Fibroblast of lung (primary cell): Measurements from ENCODE around the gene MTG2. TPM values are rescaled to one million over a fixed set of nuclear protein-coding genes. Genes with fewer than 3 reads are reported as not detected.

Experiments
- DNase-seq, 2 donors: peaks; one replicate each; pipeline versions ENCODE4 v3.0.0 to v3.0.0-alpha.2; 2010; ENCODE audit warnings: low read depth in 2 of 2
- H2AFZ ChIP-seq: 2 replicates; pipeline ENCODE4 v1.5.1; 2012; ENCODE audit warnings: low read length, control low read depth, inconsistent platforms
- H3K27ac ChIP-seq: 2 replicates; pipeline ENCODE4 v1.5.1; 2011; ENCODE audit warnings: low read length, control low read depth; ENCODE audit not compliant: insufficient read depth
- H3K27me3 ChIP-seq: 2 replicates; pipeline ENCODE4 v1.5.1; 2011; ENCODE audit warnings: mild to moderate bottlenecking, low read length; ENCODE audit not compliant: control insufficient read depth, insufficient read depth
- H3K36me3 ChIP-seq: 2 replicates; pipeline ENCODE4 v1.5.1; 2011; ENCODE audit warnings: low read length; ENCODE audit not compliant: control insufficient read depth, insufficient read depth
- H3K4me1 ChIP-seq: 2 replicates; pipeline ENCODE4 v1.5.1; 2011; ENCODE audit warnings: low read length; ENCODE audit not compliant: control insufficient read depth, insufficient read depth; ENCODE audit errors: extremely low read depth
- H3K4me2 ChIP-seq: 2 replicates; pipeline ENCODE4 v1.5.1; 2011; ENCODE audit warnings: low read length, control low read depth; ENCODE audit not compliant: insufficient read depth; ENCODE audit errors: extremely low read depth
- H3K4me3 ChIP-seq, 4 experiments: fragments of 200-600 bp in 1 of 4; sonication (generic) in 1 of 4; replicated peaks in 1 of 4; 2 replicates each; pipeline ENCODE4 v1.5.1; 2011 to 2016; ENCODE audit warnings: low read length in 4 of 4, low read depth in 3 of 4, mild to moderate bottlenecking in 3 of 4, control low read depth in 2 of 4, inconsistent platforms in 1 of 4, mixed read lengths in 1 of 4; ENCODE audit not compliant: insufficient read depth in 1 of 4; ENCODE audit errors: control extremely low read depth in 1 of 4
- H3K79me2 ChIP-seq: 2 replicates; pipeline ENCODE4 v1.5.1; 2012; ENCODE audit warnings: mild to moderate bottlenecking, low read length, inconsistent platforms; ENCODE audit not compliant: control insufficient read depth, insufficient read depth
- H3K9ac ChIP-seq: 2 replicates; pipeline ENCODE4 v1.5.1; 2011; ENCODE audit warnings: mild to moderate bottlenecking, low read length, control low read depth; ENCODE audit not compliant: insufficient read depth
- H3K9me3 ChIP-seq: 2 replicates; pipeline ENCODE4 v1.5.1; 2012; ENCODE audit warnings: low read depth, low read length; ENCODE audit not compliant: control insufficient read depth, insufficient read depth
- H4K20me1 ChIP-seq: 2 replicates; pipeline ENCODE4 v1.5.1; 2011; ENCODE audit warnings: low read length; ENCODE audit not compliant: control insufficient read depth, insufficient read depth; ENCODE audit errors: extremely low read depth
- EZH2 ChIP-seq: IDR thresholded peaks from 2 replicates; pipeline ENCODE4 v1.5.1; 2012; ENCODE audit warnings: low read length, control low read depth, mild to moderate bottlenecking; ENCODE audit errors: missing control alignments
- polyA plus RNA-seq, 2 donors: library from polyadenylated mRNA; depleted of rRNA in 1 of 2; stranded (reverse) in 1 of 2; unstranded in 1 of 2; fragments of >200 nt; gene quantifications; 2 replicates each; pipeline ENCODE4 v1.2.1, GENCODE V29; 2011 to 2012; ENCODE audit warnings: missing spikeins in 1 of 2
- total RNA-seq: library from RNA; depleted of rRNA; stranded (reverse); fragments of >200 nt; gene quantifications from 2 replicates; pipeline ENCODE4 v1.2.1, GENCODE V29; 2014
- TF ChIP-seq, protein P1 (sequence below), 2 donors: IDR thresholded peaks in 1 of 2; conservative IDR thresholded peaks in 1 of 2; 1 replicate in 1 of 2; 2 replicates in 1 of 2; pipeline ENCODE4 v1.5.1; 2011 to 2012; ENCODE audit warnings: low read length in 2 of 2, control low read depth in 1 of 2, inconsistent platforms in 1 of 2, low read depth in 1 of 2, mild to moderate bottlenecking in 1 of 2

Gene MTG2
- total and polyA plus RNA-seq, 2 donors (not counting 1 experiment from before 2014, with no cell fraction given) = 16.5 to 17.5 TPM

DNA sequence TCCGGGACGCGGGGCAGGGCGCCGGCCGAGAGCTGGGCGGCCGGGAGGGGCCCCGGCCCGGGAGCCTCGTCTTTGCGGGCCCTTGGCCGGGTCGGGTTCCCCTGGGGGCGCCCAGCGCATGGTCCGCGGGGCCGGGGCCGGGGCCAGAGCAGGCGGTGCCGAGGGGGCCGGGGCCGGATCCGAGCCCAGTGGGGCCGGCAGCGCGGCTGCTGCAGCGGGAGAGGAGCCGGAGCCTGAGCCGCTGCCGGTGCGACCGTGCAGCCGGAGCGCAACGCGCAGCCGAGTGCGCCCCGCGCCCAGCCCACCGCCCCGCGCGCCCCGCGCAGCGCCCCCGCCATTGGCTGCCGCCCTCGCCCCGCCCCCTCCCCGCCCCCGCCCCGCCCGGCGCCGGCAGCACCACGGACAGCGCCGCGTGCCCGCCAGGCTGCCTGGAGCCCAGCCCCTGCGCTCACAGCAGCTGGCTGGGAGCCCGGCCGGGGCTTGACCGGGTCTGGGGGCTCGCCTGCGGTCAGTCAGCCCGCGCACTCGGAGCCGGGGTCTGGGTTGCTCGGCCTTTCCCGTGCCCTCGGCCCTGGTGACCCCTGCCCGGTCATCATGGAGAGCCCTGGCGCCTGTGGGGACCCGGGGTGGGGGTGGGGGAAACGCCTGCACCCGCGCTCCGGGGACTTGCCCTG lies 37.3 kb downstream of the MTG2 start, which contains the start of gene HRH3:
Gene HRH3, minus strand, starts transcription at position 287 of the 674 bp plus-strand sequence. CDS start 308 bp downstream, outside the sequence.
- Histone ChIP-seq H4K20me1 (no peaks in the 10 kb centered on the region), H2AFZ (no peak within 1 kb of the TSS), H3K4me3 (no peak within 1 kb of the TSS), H3K79me2 (no peaks in the 10 kb centered on the region), H3K9ac (no peak within 1 kb of the TSS), H3K27ac (no peak within 1 kb of the TSS), H3K27me3 (peaks cover 31% of the 10 kb centered on the region), H3K9me3 (no peaks in the 10 kb centered on the region), H3K4me2 (no peak within 1 kb of the TSS), H3K36me3 (no peaks in the 10 kb centered on the region), H3K4me1 (no peaks in the 10 kb centered on the region)
- DNase-seq = peak in 1 of 2 donors; percentile 16
- no peak for TF ChIP-seq EZH2
- TF ChIP-seq, protein P1, sequence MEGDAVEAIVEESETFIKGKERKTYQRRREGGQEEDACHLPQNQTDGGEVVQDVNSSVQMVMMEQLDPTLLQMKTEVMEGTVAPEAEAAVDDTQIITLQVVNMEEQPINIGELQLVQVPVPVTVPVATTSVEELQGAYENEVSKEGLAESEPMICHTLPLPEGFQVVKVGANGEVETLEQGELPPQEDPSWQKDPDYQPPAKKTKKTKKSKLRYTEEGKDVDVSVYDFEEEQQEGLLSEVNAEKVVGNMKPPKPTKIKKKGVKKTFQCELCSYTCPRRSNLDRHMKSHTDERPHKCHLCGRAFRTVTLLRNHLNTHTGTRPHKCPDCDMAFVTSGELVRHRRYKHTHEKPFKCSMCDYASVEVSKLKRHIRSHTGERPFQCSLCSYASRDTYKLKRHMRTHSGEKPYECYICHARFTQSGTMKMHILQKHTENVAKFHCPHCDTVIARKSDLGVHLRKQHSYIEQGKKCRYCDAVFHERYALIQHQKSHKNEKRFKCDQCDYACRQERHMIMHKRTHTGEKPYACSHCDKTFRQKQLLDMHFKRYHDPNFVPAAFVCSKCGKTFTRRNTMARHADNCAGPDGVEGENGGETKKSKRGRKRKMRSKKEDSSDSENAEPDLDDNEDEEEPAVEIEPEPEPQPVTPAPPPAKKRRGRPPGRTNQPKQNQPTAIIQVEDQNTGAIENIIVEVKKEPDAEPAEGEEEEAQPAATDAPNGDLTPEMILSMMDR (conservative IDR thresholded peaks at IDR 0.05 in 1 of 2, IDR thresholded peaks at IDR 0.05 in 1 of 2; ENCODE audit: low read depth in 1 of 2, low read length in 2 of 2) = no peak

DNA sequence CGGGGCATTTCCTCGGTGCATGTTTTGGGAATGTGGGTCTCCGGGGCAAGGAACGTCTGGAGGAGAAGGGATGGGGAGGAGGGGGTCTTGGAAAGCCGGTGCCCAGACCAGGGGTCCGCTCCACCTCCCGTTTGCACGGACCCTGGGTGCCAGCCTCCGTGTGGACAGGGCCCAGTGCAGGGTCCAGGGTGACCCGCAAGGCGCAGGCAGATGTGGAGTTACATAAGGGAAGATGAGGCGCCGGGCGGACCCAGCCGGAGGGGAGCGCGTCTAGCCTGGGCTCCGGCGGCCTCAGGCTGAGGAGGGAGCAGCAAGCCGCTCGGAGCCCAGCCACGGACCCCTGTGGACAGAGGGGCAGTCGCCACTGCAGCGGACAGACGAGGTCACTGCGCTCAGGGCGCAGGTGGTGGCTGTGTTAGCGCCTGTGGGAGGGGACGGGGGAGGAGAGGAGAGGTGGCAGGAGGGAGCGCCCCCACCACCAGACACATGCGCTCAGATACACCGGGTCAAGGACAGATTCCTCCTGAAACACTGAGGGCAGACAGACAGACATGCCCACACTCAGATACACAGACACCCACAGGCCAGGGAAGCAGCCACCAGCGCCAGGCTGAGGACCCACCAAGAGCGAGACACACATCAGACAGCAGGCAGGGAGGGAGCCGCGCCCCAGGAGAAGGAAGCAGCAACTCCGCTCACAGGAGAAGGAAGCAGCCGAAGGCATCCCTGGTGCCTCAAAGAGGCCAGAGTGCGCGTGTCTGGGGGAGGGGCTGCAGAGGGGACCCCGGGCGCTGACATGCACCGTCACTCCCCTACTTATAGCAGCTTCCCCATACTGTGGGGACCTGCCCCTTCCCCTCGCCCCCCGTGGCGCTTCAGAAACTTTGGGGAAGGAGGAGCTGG lies 38.1 kb downstream of the MTG2 start:
- Histone ChIP-seq H3K4me2 (no peak overlapping the region), H4K20me1 (no peaks in the 10 kb centered on the region), H3K4me3 (no peak overlapping the region), H3K9me3 (no peaks in the 10 kb centered on the region), H3K79me2 (no peaks in the 10 kb centered on the region), H3K9ac (no peak overlapping the region), H3K4me1 (no peaks in the 10 kb centered on the region), H3K36me3 (no peaks in the 10 kb centered on the region), H3K27me3 (peaks cover 31% of the 10 kb centered on the region), H3K27ac (no peak overlapping the region), H2AFZ (no peak overlapping the region)
- TF ChIP-seq, protein P1 (conservative IDR thresholded peaks at IDR 0.05 in 1 of 2, IDR thresholded peaks at IDR 0.05 in 1 of 2; ENCODE audit: low read depth in 1 of 2, low read length in 2 of 2) = no peak
- TF ChIP-seq EZH2 = no peak
- DNase-seq = no peak

DNA sequence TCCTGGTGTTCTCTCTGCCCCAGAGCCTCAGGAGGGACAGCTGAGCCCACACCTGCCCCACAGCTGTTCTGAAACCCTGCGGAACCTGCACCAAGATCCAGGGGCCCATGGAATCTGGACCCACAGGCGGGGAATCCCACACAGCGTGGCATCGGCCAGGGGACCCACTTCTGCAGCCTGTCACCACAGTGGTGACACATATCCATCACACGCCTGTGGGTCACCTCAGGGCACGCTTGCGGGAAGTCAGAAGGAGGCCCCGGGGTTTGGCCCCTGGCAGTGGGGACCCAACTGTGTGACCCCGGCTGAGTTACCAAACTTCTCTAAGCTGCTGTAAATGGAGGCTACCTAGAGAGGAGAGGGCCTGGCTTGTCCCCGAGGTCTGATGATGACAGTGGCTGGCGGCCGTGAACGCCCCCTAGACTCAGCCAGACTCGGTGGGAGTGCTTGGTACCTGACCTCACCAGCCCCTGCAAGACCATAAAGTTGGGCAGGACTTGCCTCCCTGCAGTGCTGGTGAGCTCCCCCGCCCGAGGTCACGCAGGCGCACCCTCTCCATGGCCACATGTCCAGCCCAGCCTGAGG lies 39.5 kb downstream of the MTG2 start:
- Histone ChIP-seq H3K9me3 (no peaks in the 10 kb centered on the region), H3K4me2 (no peak overlapping the region), H4K20me1 (no peaks in the 10 kb centered on the region), H3K27me3 (peaks cover 36% of the 10 kb centered on the region), H3K4me3 (no peak overlapping the region), H3K79me2 (no peaks in the 10 kb centered on the region), H2AFZ (no peak overlapping the region), H3K36me3 (no peaks in the 10 kb centered on the region), H3K27ac (no peak overlapping the region), H3K4me1 (no peaks in the 10 kb centered on the region), H3K9ac (no peak overlapping the region)
- no peak for TF ChIP-seq EZH2
- TF ChIP-seq, protein P1 (conservative IDR thresholded peaks at IDR 0.05 in 1 of 2, IDR thresholded peaks at IDR 0.05 in 1 of 2; ENCODE audit: low read depth in 1 of 2, low read length in 2 of 2) = no peak
- DNase-seq = no peak
